NCI-H1048 (cell line): ENCODE data around the gene JUP.

Source experiments
- DNase-seq: peaks from one replicate; lab custom pipeline; 2025; lab: John Stamatoyannopoulos, UW

JUP gene

GRCh38 chr17:41810659-41811548 is 24.4 kb upstream of the JUP start:
- no peak for DNase-seq

DNA sequence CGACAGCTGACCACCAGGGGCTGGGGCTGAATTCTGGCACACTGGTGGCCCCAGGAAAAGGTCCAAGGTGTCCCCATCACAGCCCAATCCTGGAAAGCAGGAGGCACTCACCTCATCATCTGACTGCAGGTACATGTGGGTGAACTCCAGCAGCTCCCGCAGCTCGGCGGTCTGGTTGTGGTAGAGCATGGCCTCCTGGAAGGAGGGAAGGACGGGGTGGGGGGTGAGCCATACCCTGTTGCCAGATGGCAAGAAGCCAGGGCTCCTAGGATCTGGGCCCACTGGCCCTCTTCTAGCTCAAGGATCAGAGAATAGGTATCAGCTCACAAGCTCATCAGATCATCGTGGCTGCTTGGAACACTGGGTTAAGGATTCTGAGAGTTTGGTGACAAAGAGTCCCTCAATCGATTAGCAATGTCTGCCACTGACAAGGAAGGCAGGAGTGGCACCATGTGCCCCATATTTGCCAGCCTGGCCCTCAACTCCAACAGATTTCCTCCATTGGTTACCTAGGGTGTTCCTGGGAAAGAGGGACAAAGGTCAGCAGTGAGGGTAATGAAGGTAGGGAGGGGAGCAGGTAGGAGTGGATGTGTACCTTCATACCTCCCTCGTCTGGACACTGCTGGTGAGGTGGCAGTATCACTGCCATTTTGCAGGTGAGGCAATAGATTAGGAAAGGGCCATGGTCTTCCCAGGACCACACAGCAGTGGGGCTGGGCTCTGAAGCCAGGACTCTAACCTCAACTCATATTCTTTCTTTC is 20.4 kb upstream of the JUP start:
- no peak for DNase-seq

- no peak for DNase-seq
Measured at GRCh38 chr17:41803049-41804020, 16.8 kb upstream of the JUP start.

DNA sequence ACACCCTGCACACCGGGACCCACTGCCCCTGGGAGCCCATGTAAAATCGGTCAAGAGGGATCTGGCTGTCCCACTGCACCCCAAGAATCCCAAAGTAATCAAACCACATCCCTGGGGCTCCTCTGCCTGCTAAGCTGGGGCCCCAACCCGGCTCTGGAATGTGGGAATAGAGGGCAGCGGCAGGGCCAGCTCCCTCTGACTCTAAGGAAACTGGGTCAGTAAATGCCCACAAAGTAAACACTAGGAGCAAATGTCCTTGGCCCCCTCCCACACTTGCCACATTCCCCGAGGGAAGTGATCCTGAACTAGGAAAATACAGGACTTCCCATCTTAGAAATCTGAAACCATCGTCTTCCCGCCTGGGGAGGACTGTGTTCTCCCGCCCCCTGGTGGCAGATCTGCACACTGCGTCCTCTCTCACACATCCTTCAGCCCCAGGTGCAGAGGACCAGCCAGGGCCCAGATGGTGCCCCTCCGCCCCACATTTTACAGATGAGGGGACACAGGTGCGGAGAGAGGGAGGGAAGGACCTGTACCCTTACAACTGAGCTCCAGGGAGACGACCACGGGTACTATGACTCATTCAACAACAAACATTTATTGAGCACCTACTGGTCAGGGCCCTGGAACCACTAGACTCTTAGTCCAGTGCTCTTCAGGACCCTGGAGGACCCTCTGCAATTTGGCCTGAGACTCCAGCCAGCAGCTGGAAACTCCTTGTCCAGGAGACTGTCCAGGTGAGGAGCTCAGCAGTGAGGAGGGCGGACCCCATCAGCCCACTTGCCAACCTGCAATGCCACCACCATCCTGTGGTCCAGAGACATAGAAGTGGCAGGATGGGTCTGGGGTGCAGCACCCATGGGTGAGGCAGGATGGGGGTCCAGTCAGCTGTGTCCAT is 15.1 kb upstream of the JUP start:
- DNase-seq: peak; percentile 70

DNA sequence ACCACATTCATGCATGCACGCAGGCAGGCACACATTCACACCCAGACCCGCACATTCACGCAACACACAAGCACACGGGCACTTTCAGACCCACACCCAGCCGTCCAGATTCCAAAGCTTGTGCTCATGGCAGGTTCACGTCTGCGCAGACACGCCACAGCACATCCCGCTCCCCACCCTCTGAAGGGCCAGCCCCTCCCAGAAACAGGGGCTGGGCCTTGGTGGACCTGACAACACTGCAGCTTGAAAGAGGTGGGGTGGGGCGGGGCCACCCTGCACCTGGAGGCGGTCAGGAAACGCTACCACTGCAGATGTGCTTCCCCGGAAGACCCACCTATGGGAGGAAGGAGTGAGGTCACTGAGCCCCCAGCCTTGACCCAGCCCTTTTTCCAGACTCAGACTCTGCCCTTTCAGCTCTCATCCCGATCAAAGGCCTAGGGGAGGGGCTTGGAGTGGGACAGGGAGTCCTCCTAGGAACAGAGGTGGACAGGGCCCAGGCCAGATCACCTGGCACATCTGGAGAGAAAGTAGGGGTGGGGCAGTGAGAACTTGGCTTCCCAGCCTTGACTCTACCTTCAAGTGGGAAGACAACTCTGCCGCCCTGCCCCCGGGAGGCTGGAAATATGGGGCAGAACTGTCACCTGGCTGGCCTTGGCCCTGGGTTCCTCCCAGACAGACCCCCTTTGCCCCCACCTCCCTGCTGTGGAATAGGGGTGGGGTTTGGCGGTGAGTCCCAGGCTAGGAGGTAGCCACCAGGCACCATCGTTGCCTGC is 14.3 kb upstream of the JUP start:
- no peak for DNase-seq

GRCh38 chr17:41799366-41799765 is 12.9 kb upstream of the JUP start:
- no peak for DNase-seq

DNA sequence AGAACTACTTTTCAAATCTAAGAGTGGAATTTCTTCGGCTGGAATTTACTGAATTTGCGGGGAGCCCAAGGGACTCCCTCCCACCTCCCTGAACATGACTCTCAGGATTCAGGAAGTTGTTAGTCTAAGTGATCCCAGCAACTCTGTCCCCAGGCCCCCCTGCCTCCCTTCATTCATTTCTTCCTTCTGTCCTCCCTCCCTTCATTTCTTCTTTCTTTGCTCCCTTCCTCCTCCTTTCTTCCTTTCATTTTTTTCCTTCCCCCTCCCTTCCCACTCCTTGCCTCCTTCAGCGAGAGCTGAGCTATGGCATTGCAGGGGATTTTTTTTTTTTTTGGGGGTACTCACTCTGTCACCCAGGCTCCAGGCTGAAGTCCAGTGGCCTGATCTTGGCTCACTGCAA is 10.9 kb upstream of the JUP start:
- no peak for DNase-seq

- DNase-seq: no peak
Measured at GRCh38 chr17:41796121-41796895, 9.8 kb upstream of the JUP start.

DNA sequence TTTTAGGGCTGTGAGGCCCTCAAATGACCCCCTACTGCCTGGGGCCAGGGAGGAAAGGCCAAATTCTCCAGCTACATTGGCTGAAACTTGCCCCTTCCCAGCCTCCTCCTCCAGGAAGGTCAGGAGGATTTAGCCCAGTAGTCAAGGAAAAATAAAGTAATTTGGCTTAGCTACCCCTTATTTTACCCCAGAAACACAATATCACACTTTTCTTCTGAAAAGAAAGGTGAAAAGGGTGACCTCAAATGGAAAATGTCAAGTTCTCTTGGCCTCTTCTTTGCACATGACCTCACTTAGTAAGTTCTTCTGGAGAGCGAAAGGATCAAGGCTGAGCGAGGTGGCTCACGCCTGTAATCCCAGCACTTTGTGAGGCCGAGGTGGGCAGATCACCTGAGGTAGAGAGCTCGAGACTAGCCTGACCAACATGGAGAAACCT is 8.0 kb upstream of the JUP start:
- DNase-seq: no peak

DNA sequence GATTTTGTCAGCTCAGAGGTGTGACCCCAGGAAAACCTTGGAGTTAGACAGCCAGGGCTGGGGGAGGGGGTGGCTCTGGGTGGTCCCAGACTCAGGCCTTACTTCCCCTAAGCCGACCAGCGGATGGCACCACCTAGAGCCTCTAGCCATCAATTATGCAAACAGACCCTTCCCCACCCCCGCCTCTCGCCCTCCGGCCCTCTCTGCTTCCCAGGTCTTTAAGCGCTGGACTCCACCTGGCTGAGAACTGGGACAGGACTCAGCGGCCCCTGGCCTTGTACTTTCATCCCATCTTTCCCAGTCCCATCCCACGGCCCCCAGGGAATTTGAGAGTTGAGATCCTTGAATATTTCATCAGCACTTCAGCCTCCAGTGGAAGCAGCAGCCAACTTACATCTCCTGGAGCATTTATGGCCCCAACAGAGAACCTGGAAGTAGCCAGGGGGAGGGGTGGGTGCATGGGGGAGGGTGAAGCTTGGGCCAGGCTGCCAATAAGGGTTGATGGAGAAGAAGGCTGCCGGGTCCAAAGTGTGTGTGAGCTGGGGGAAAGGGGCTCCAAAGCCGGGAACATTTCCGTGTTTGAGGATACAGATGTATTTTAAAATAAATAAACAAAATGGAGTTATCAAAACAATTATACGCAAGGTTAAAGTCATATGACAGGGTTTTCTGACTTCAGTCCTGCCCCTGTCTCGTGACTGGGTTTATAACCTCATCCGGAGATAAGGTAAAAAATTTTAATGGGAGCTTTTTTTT is 7.5 kb upstream of the JUP start:
- DNase-seq: no peak

DNA sequence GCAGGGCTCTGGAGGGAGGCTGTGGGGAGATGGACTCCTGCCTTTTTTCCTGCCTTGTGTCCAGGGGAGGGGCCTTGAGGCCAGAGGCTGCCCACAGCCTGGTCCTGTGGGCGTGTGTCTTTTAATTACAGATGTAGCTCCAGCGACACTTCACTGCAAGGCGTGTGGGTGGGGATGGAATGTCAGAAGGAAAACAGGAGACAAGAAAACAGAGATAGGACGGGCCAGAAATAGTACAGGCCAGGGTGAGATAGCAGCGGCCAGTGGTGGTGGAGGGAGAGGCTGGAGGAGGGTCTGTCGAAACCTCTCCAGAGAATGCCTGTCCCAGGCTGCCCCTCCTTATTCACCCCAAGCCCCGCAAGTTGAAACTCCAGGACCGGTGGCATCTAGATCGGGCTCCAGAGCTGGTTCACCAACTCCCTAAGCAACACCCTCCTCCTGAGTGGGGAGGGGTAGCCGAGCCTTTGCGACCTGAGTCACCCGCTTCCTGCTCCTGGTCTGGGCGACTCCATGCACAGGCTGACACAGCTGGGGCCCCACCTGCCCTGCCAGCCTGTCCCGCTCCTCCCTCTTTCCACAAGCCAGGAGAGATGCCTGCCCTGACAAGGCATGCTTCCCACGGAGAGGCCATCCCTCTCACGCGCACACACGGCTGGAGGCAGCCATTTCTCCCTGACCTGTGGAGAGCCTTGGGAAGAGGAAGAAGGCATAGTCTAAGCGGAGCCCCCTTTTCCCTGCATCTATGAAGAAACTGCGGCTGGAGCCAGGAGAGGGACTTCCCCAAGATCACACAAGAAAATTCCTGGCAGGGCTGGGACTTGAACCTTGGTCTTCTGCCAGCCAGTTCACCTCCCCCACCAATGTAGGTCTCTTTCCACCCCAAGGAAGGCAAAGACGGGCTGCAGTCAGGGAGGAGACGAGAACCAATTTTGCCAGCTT is 6.6 kb upstream of the JUP start:
- no peak for DNase-seq

DNA sequence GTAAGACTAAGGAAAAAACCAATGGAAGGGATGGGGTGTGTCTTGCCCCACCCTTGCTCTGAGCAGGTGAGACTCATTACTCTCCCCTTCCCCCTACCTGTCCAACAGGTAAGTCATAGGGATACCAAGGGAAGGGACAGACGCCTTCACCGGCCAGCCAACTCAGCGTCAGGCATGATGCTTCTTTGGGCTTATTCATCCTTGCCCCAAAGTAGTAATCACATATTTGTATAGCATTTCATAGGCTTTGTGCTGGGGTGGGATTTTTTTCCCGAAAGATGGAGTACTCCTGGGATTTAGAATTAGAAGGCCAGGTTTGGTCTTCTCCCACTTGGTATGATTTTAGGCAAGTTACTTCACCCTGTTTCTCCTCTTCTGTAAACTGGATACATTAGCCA is 509 bp upstream of the JUP start:
- no peak for DNase-seq

- no peak for DNase-seq
Measured at GRCh38 chr17:41785859-41786226, 668 bp downstream of the JUP start.

- no peak for DNase-seq
Measured at GRCh38 chr17:41785091-41785858, 1.2 kb downstream of the JUP start.

GRCh38 chr17:41784207-41784744 is 2.2 kb downstream of the JUP start:
- no peak for DNase-seq

DNA sequence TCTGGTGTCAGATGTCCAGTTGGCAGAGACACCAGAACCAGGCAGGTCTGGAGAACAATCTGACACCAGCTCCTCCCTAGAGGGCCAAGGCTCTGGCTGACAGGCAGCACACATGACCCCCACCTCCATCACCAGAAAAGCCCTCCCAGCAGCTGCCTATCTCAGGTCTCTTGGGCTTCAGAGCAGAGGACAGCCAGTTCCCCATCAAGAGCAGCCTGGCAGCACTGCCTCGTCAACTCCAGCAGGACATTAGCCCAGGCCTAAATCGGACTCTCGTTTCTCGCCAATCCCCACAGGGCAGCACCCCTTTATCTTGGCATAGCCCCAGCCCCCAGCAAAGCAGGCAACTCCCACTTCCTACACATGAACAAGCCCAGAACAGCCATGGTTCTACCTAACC is 4.4 kb downstream of the JUP start:
- DNase-seq: no peak
